Epithelial cell of esophagus (primary cell): ENCODE data around the gene GAB2.
"Not testable (repeated sequence)": the region's sequence is repeated elsewhere in the genome, so short reads cannot be mapped to it uniquely, and the experiment has no call there.

Source experiments
- DNase-seq: peaks from one replicate; pipeline ENCODE4 v3.0.0; 2010; ENCODE audit warnings: low read depth
- H3K4me3 ChIP-seq: 2 replicates; pipeline ENCODE4 v1.5.1; 2011; ENCODE audit warnings: mild to moderate bottlenecking, low read length, control low read depth
- CTCF ChIP-seq: IDR thresholded peaks from 2 replicates; pipeline ENCODE4 v1.5.1; 2011; ENCODE audit warnings: low read depth, mild to moderate bottlenecking, low read length, control low read depth, inconsistent platforms; ENCODE audit not compliant: insufficient read depth; ENCODE audit errors: missing control alignments

Gene GAB2

GRCh38 chr11:78176605-78177141 is 240.9 kb downstream of the GAB2 start:
- no peak overlapping the region for H3K4me3 ChIP-seq
- DNase-seq: no peak
- TF ChIP-seq CTCF: no peak

GRCh38 chr11:78175862-78176261 is 241.8 kb downstream of the GAB2 start:
- not testable (repeated sequence) for DNase-seq

GRCh38 chr11:78171951-78172350 is 245.7 kb downstream of the GAB2 start:
- TF ChIP-seq CTCF: no peak

More at GRCh38 chr11:78175862-78176261, 241.8 kb downstream of the GAB2 start:
- not testable (repeated sequence) for H3K4me3 ChIP-seq

GRCh38 chr11:78170874-78171549 is 246.6 kb downstream of the GAB2 start:
- no peak for TF ChIP-seq CTCF
- no peak for DNase-seq
- H3K4me3 ChIP-seq: no peak overlapping the region

More at GRCh38 chr11:78171951-78172350, 245.7 kb downstream of the GAB2 start:
- no peak overlapping the region for H3K4me3 ChIP-seq
- DNase-seq: no peak

- no peak for TF ChIP-seq CTCF
- no peak for DNase-seq
- no peak overlapping the region for H3K4me3 ChIP-seq
Observed at GRCh38 chr11:78170413-78170812, 247.2 kb downstream of the GAB2 start.

- TF ChIP-seq CTCF: no peak
- no peak for DNase-seq
- no peak overlapping the region for H3K4me3 ChIP-seq
Observed at GRCh38 chr11:78168539-78169477, 248.8 kb downstream of the GAB2 start.

- H3K4me3 ChIP-seq: no peak overlapping the region
- DNase-seq: no peak
- no peak for TF ChIP-seq CTCF
Observed at GRCh38 chr11:78166855-78167469, 250.7 kb downstream of the GAB2 start.
